ENCODE measurements around the gene SLC4A2. TPM values are rescaled to one million over a fixed set of nuclear protein-coding genes. Genes with fewer than 3 reads are reported as not detected.

Gene SLC4A2
- total RNA-seq, 1 donor, result 61.5 TPM

DNA sequence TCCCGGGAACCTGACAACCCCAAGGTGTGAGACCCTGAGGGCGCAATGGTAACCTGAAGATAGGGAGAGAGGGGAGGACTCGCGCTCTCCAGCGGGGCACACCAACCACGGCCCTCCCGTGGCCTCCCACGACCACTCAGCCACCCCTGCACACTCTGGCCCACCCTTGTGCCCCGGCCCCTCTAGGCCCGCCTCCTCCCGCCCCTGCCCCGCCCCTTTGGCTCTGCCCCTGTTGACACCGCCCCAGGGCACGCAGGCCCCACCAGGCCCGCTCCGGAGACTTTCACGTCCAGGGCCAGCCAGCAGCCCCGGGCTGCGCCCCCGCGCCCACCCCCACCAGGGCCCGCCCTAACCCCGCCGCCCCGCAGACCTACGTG, 46.0 kb upstream of the SLC4A2 start:
- DNase-seq (ENCODE audit: insufficient read length, low spot score, missing footprints), result peak; percentile 81
- peak overlapping the region; percentile 82 for H3K4me2 ChIP-seq (ENCODE audit: insufficient read depth, low read length)
- TF ChIP-seq, protein P1, sequence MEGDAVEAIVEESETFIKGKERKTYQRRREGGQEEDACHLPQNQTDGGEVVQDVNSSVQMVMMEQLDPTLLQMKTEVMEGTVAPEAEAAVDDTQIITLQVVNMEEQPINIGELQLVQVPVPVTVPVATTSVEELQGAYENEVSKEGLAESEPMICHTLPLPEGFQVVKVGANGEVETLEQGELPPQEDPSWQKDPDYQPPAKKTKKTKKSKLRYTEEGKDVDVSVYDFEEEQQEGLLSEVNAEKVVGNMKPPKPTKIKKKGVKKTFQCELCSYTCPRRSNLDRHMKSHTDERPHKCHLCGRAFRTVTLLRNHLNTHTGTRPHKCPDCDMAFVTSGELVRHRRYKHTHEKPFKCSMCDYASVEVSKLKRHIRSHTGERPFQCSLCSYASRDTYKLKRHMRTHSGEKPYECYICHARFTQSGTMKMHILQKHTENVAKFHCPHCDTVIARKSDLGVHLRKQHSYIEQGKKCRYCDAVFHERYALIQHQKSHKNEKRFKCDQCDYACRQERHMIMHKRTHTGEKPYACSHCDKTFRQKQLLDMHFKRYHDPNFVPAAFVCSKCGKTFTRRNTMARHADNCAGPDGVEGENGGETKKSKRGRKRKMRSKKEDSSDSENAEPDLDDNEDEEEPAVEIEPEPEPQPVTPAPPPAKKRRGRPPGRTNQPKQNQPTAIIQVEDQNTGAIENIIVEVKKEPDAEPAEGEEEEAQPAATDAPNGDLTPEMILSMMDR (IDR thresholded peaks at IDR 0.05; ENCODE audit: extremely low read depth, low read depth, low read length), result no peak

DNA sequence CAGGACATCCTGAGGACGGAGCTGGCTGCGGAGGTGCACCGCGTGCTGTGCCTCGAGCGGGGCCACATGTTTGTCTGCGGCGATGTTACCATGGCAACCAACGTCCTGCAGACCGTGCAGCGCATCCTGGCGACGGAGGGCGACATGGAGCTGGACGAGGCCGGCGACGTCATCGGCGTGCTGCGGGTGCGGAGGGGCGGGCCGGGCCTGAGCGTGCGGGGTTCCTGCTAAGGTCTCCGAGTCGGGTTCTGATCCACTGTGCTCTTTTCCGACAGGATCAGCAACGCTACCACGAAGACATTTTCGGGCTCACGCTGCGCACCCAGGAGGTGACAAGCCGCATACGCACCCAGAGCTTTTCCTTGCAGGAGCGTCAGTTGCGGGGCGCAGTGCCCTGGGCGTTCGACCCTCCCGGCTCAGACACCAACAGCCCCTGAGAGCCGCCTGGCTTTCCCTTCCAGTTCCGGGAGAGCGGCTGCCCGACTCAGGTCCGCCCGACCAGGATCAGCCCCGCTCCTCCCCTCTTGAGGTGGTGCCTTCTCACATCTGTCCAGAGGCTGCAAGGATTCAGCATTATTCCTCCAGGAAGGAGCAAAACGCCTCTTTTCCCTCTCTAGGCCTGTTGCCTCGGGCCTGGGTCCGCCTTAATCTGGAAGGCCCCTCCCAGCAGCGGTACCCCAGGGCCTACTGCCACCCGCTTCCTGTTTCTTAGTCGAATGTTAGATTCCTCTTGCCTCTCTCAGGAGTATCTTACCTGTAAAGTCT, 45.5 kb upstream of the SLC4A2 start:
- Histone ChIP-seq H3K4me2 (ENCODE audit: insufficient read depth, low read length) (peak overlapping the region; percentile 82), H3K79me2 (ENCODE audit: insufficient read depth, low read length) (no peaks in the 10 kb centered on the region), H3K9me3 (ENCODE audit: low read depth, low read length) (no peaks in the 10 kb centered on the region), H3K27ac (ENCODE audit: low read depth, low read length) (no peak overlapping the region), H3K36me3 (ENCODE audit: insufficient read depth, low read length) (no peaks in the 10 kb centered on the region), H3K4me3 (ENCODE audit: insufficient read depth, low read length) (peak overlapping the region; percentile 69), H3K27me3 (ENCODE audit: insufficient read depth, low read length) (peaks cover 20% of the 10 kb centered on the region), H4K20me1 (ENCODE audit: insufficient read depth, low read length) (no peaks in the 10 kb centered on the region), H3K4me1 (ENCODE audit: insufficient read depth, low read length) (peaks cover 9% of the 10 kb centered on the region), H2AFZ (ENCODE audit: low read length) (peak overlapping the region; percentile 87)
- peak; percentile 97 for DNase-seq (ENCODE audit: insufficient read length, low spot score, missing footprints)
- TF ChIP-seq, protein P1 (IDR thresholded peaks at IDR 0.05; ENCODE audit: extremely low read depth, low read depth, low read length), result peak; percentile 11

More for the DNA sequence above, 46.0 kb upstream of the SLC4A2 start:
- Histone ChIP-seq H3K36me3 (ENCODE audit: insufficient read depth, low read length) (no peaks in the 10 kb centered on the region), H2AFZ (ENCODE audit: low read length) (no peak overlapping the region), H3K27me3 (ENCODE audit: insufficient read depth, low read length) (peaks cover 15% of the 10 kb centered on the region), H3K79me2 (ENCODE audit: insufficient read depth, low read length) (no peaks in the 10 kb centered on the region), H3K9me3 (ENCODE audit: low read depth, low read length) (no peaks in the 10 kb centered on the region), H3K27ac (ENCODE audit: low read depth, low read length) (no peak overlapping the region), H3K4me3 (ENCODE audit: insufficient read depth, low read length) (peak overlapping the region; percentile 69), H4K20me1 (ENCODE audit: insufficient read depth, low read length) (no peaks in the 10 kb centered on the region), H3K4me1 (ENCODE audit: insufficient read depth, low read length) (peaks cover 9% of the 10 kb centered on the region)

DNA sequence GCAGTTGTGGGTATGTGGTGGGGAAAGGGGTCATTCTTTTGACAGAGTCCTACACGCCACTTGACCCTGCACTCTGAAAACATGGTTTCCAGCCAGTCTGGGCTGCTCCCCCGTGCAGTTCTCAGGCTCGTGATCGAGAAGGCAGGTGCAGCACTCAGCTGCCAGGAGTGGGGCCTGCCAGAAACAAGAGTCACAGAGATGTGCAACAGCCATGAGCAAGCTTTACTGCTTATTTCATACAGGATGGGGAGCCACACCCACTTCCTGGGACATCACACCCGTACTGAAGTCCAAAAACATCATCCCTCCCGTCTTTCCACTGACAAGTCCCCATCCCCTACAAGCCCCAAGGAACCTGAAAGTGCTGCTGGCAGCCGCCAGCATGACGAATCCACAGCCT, 44.4 kb upstream of the SLC4A2 start:
- TF ChIP-seq, protein P1 (IDR thresholded peaks at IDR 0.05; ENCODE audit: extremely low read depth, low read depth, low read length), result no peak

GRCh38 chr7:151015967-151016366, 43.4 kb upstream of the SLC4A2 start:
- Histone ChIP-seq H3K27ac (ENCODE audit: low read depth, low read length) (no peak overlapping the region), H3K9me3 (ENCODE audit: low read depth, low read length) (no peaks in the 10 kb centered on the region), H3K79me2 (ENCODE audit: insufficient read depth, low read length) (no peaks in the 10 kb centered on the region), H3K36me3 (ENCODE audit: insufficient read depth, low read length) (no peaks in the 10 kb centered on the region), H2AFZ (ENCODE audit: low read length) (no peak overlapping the region), H3K4me3 (ENCODE audit: insufficient read depth, low read length) (no peak overlapping the region), H3K27me3 (ENCODE audit: insufficient read depth, low read length) (peaks cover 40% of the 10 kb centered on the region), H3K4me1 (ENCODE audit: insufficient read depth, low read length) (peaks cover 9% of the 10 kb centered on the region), H3K4me2 (ENCODE audit: insufficient read depth, low read length) (no peak overlapping the region), H4K20me1 (ENCODE audit: insufficient read depth, low read length) (no peaks in the 10 kb centered on the region)
- TF ChIP-seq, protein P1 (IDR thresholded peaks at IDR 0.05; ENCODE audit: extremely low read depth, low read depth, low read length), result no peak
- peak; percentile 78 for DNase-seq (ENCODE audit: insufficient read length, low spot score, missing footprints)

More for the DNA sequence above, 44.4 kb upstream of the SLC4A2 start:
- H3K27ac ChIP-seq (ENCODE audit: low read depth, low read length), result no peak overlapping the region
- H4K20me1 ChIP-seq (ENCODE audit: insufficient read depth, low read length), result no peaks in the 10 kb centered on the region
- H3K4me3 ChIP-seq (ENCODE audit: insufficient read depth, low read length), result no peak overlapping the region
- no peaks in the 10 kb centered on the region for H3K79me2 ChIP-seq (ENCODE audit: insufficient read depth, low read length)
- H3K4me1 ChIP-seq (ENCODE audit: insufficient read depth, low read length), result peaks cover 9% of the 10 kb centered on the region
- H3K36me3 ChIP-seq (ENCODE audit: insufficient read depth, low read length), result no peaks in the 10 kb centered on the region
- no peak overlapping the region for H2AFZ ChIP-seq (ENCODE audit: low read length)
- H3K4me2 ChIP-seq (ENCODE audit: insufficient read depth, low read length), result no peak overlapping the region
- H3K27me3 ChIP-seq (ENCODE audit: insufficient read depth, low read length), result peaks cover 31% of the 10 kb centered on the region
- no peaks in the 10 kb centered on the region for H3K9me3 ChIP-seq (ENCODE audit: low read depth, low read length)
- DNase-seq (ENCODE audit: insufficient read length, low spot score, missing footprints), result peak; percentile 87

Data from osteoblast (primary cell).